ENCODE measurements around the gene HSPA4L. TPM values are rescaled to one million over a fixed set of nuclear protein-coding genes. Genes with fewer than 3 reads are reported as not detected.

Gene HSPA4L
- total RNA-seq, 1 experiment from 2014 or later, result 5.3 TPM

GRCh38 chr4:127771535-127772275 lies 10.4 kb upstream of the HSPA4L start:
- H2BK20ac ChIP-seq (ENCODE audit: low read depth, low read length, poor library complexity, severe bottlenecking), result no peak overlapping the region

More at GRCh38 chr4:127771535-127772275, 10.4 kb upstream of the HSPA4L start:
- Histone ChIP-seq H3K27ac (ENCODE audit: insufficient read length, low read depth, low read length) (no peak overlapping the region), H3K23ac (ENCODE audit: insufficient read length, low read depth, low read length) (no peak overlapping the region), H3K56ac (ENCODE audit: insufficient read length, low read depth, low read length) (no peak overlapping the region), H2BK5ac (ENCODE audit: insufficient read length, low read length) (no peak overlapping the region), H3K27me3 (ENCODE audit: insufficient read depth, low read length) (no peaks in the 10 kb centered on the region), H3K79me1 (ENCODE audit: insufficient read depth, low read depth, low read length, poor library complexity, severe bottlenecking) (no peaks in the 10 kb centered on the region), H3K9ac (ENCODE audit: extremely low read depth, insufficient read length, low read length) (no peak overlapping the region), H2BK15ac (ENCODE audit: low read depth, low read length) (no peak overlapping the region), H4K5ac (ENCODE audit: insufficient read length, low read depth, low read length) (no peak overlapping the region), H3K9me3 (ENCODE audit: control insufficient read depth, low read depth, low read length) (no peaks in the 10 kb centered on the region), H3K4me2 (ENCODE audit: insufficient read depth, insufficient read length, low read length) (no peak overlapping the region), H4K8ac (replicated peaks; ENCODE audit: insufficient read length, low read depth, low read length) (no peak overlapping the region), H4K91ac (ENCODE audit: insufficient read length, low read depth, low read length) (no peak overlapping the region), H3T11ph (ENCODE audit: low read length) (no peak overlapping the region), H2AK5ac (ENCODE audit: insufficient read length, low read length) (no peak overlapping the region), H3K18ac (ENCODE audit: insufficient read length, low read depth, low read length) (no peak overlapping the region), H3K4ac (ENCODE audit: low read depth, low read length) (no peak overlapping the region), H4K20me1 (ENCODE audit: control insufficient read depth, insufficient read depth, insufficient read length) (no peaks in the 10 kb centered on the region), H3K4me1 (ENCODE audit: insufficient read depth, low read length) (no peaks in the 10 kb centered on the region), H2BK12ac (ENCODE audit: insufficient read length, low read depth, low read length) (no peak overlapping the region), H2AFZ (ENCODE audit: low read length) (no peak overlapping the region), H3K23me2 (ENCODE audit: insufficient read length, low read depth, low read length, poor library complexity, severe bottlenecking) (no peaks in the 10 kb centered on the region), H3K79me2 (ENCODE audit: insufficient read depth, low read length) (no peaks in the 10 kb centered on the region), H3K14ac (ENCODE audit: insufficient read depth, low read length) (no peak overlapping the region), H2BK120ac (ENCODE audit: low read depth, low read length, poor library complexity, severe bottlenecking) (no peak overlapping the region)
- no peak for DNase-seq
- Mint-ChIP-seq H3K4me1 (peaks cover 2 to 3% of the 10 kb centered on the region in 2 experiments; a peak in 2 of 4 replicates), H3K27ac (no peak overlapping the region), H3K9me3 (no peaks in the 10 kb centered on the region), H3K27me3 (ENCODE audit: low read depth) (no peaks in the 10 kb centered on the region), H3K36me3 (ENCODE audit: insufficient read depth in 1 of 3, low read depth in 3 of 3) (no peaks in the 10 kb centered on the region), H3K4me3 (no peak overlapping the region)
- no CpG with 5 or more reads among the region's 4 CpGs for WGBS (ENCODE audit: extremely low coverage, insufficient read length, low lambda C conversion rate)
- no peak for TF ChIP-seq CTCF (conservative IDR thresholded peaks at IDR 0.05)
